Right lobe of liver (tissue), 6 donors: ENCODE measurements around the gene CREM. TPM values are rescaled to one million over a fixed set of nuclear protein-coding genes. Genes with fewer than 3 reads are reported as not detected.
A peak's percentile ranks its signal among the peaks of the same experiment; 100 is the strongest.
"Not testable (repeated sequence)": the region's sequence is repeated elsewhere in the genome, so short reads cannot be mapped to it uniquely, and the experiment has no call there.

Experiments
- ATAC-seq, 4 donors: fragments of 200-7000 bp; cut with Tn5 transposase; one replicate each; pipeline ENCODE4 v1.9.1; 2020; ENCODE audit warnings: mild to moderate bottlenecking in 4 of 4, moderate library complexity in 4 of 4
- DNase-seq, 3 donors: peaks; one replicate each; pipeline ENCODE4 v3.0.0-alpha.2; 2020
- H3K27ac ChIP-seq, 3 donors: fragments of 200-600 bp; one replicate each; pipeline ENCODE4 v1.8.0; 2022
- H3K27me3 ChIP-seq, 2 donors: fragments of 200-600 bp; one replicate each; pipeline ENCODE4 v1.8.0; 2022
- H3K36me3 ChIP-seq, 4 donors: fragments of 200-600 bp; sonication (generic) in 1 of 4; one replicate each; pipeline versions ENCODE4 v1.5.1 to v1.8.0; 2017 to 2022; ENCODE audit warnings: control low read depth in 1 of 4
- H3K4me1 ChIP-seq, 4 donors: fragments of 200-600 bp; sonication (generic) in 1 of 4; one replicate each; pipeline versions ENCODE4 v1.5.1 to v1.8.0; 2017 to 2022; ENCODE audit warnings: control low read depth in 1 of 4
- H3K4me3 ChIP-seq, 3 donors: fragments of 200-600 bp; one replicate each; pipeline ENCODE4 v1.8.0; 2022
- H3K9me3 ChIP-seq, 4 donors: fragments of 200-600 bp; sonication (generic) in 1 of 4; one replicate each; pipeline versions ENCODE4 v1.5.1 to v1.8.0; 2017 to 2022; ENCODE audit warnings: control low read depth in 1 of 4
- CTCF ChIP-seq, 4 donors: fragments of 200-600 bp in 3 of 4; fragments of 450-650 bp in 1 of 4; IDR thresholded peaks; one replicate each; pipeline versions ENCODE4 v1.5.1 to v1.8.0; 2016 to 2022; ENCODE audit warnings: antibody characterized with exemption in 4 of 4, mild to moderate bottlenecking in 2 of 4
- POLR2A ChIP-seq: fragments of 450-650 bp; IDR thresholded peaks from one replicate; pipeline ENCODE4 v1.6.1; 2017; ENCODE audit warnings: antibody characterized with exemption, mild to moderate bottlenecking
- WGBS: methylation state at CpG from one replicate; pipeline ENCODE4 v1.1.6; 2018; ENCODE audit warnings: low coverage, low lambda C conversion rate; ENCODE audit not compliant: insufficient coverage; ENCODE audit errors: missing lambda C conversion rate; 5-methylcytosine and 5-hydroxymethylcytosine counted together
- intact Hi-C, 2 donors: fragments of 100-400 bp; cut with DNase I; formaldehyde crosslinking; loops; one replicate each; pipeline versions ENCODE4 v1.11.2 to v1.14.1; 2022
- long read RNA-seq: library from polyadenylated mRNA; unstranded; transcript quantifications from one replicate; pipeline ENCODE4 v2.0.0, GENCODE V29; 2019
- total RNA-seq, 6 experiments: library from RNA; depleted of rRNA in 2 of 6; stranded (reverse); fragments of >200 nt in 2 of 6; fragmentation: NEBNext Ultra II Directional in 3 of 6; extraction: Animal tissue kit (Norgen Biotek cat#: 25700) in 3 of 6; gene quantifications; one replicate each; pipeline versions ENCODE4 v1.1.0 to v1.2.4, GENCODE V29; 2016 to 2023
- donor health status: DM: no; HTN: yes; CAD: no.
- donor health status: DM: no; HTN: no; CAD: no.
- donor health status: DM: no; HTN: no; CAD: no.
- donor health status: DM: no; HTN: yes; CAD: no.
- donor health status: DM: no; HTN: yes; CAD: no.

Gene CREM
- total RNA-seq = 10 to 100 TPM; 16.3 to 34.1 (median 22.9) TPM
- long read RNA-seq, partial matches to known transcripts = 0 of 15 reads
- long read RNA-seq, other reads (novel, unspliced or antisense) = 8 of 15 reads

GRCh38 chr10:35126530-35127288 lies at the start of gene CREM:
CREM (plus strand) TSS chr10:35126846; CDS start chr10:35137836, 10,990 bp downstream.
- intact Hi-C loops = loop anchor here in 1 of 2 donors (10.0 kb wide), 1 partner anchor 88 kb away; no protein-coding TSS in a partner anchor

GRCh38 chr10:35079265-35079664 lies 47.4 kb upstream of the CREM start:
- WGBS = 87% methylated on average over 3 of the region's 4 CpGs
- Histone ChIP-seq H3K27ac (no peak overlapping the region), H3K9me3 (no peaks in the 10 kb centered on the region), H3K4me3 (no peak overlapping the region), H3K4me1 (no peaks in the 10 kb centered on the region), H3K27me3 (no peaks in the 10 kb centered on the region), H3K36me3 (no peaks in the 10 kb centered on the region)
- intact Hi-C loops = no loop called here
- no peak for DNase-seq
- no peak for ATAC-seq
- TF ChIP-seq CTCF (IDR thresholded peaks at IDR 0.05) (no peak), POLR2A (no peak)

More at GRCh38 chr10:35126530-35127288, at the start of gene CREM:
- DNase-seq (peak; percentile 100), ATAC-seq (peak; percentile 91 to 96 (median 94))
- TF ChIP-seq POLR2A (peak; percentile 100), CTCF (IDR thresholded peaks at IDR 0.05) (peak; percentile 82 to 93 (median 84))
- no peaks in the 10 kb centered on the region for H3K9me3 ChIP-seq
- H3K4me1 ChIP-seq = peaks cover 0 to 31% (median 0%) of the 10 kb centered on the region in 4 donors
- under 1% methylated on average over 19 of the region's 80 CpGs for WGBS
- H3K4me3 ChIP-seq = peak within 1 kb of the TSS; percentile 59 to 67 (median 66)
- H3K36me3 ChIP-seq = no peaks in the 10 kb centered on the region
- H3K27ac ChIP-seq = peak within 1 kb of the TSS; percentile 98 to 100 (median 99)
- H3K27me3 ChIP-seq = no peaks in the 10 kb centered on the region

GRCh38 chr10:35079763-35080162 lies 46.9 kb upstream of the CREM start:
- Histone ChIP-seq H3K36me3 (no peaks in the 10 kb centered on the region), H3K4me3 (no peak overlapping the region), H3K9me3 (no peaks in the 10 kb centered on the region), H3K27ac (no peak overlapping the region), H3K4me1 (no peaks in the 10 kb centered on the region), H3K27me3 (no peaks in the 10 kb centered on the region)
- intact Hi-C loops = no loop called here
- ATAC-seq = peak in 1 of 4 donors; percentile 48
- no peak for TF ChIP-seq POLR2A
- TF ChIP-seq CTCF (IDR thresholded peaks at IDR 0.05) = no peak
- WGBS = 88% methylated on average over 3 of the region's 3 CpGs
- no peak for DNase-seq

GRCh38 chr10:35080261-35080660 lies 46.4 kb upstream of the CREM start:
- H3K27ac ChIP-seq, ATAC-seq, H3K4me3 ChIP-seq, H3K9me3 ChIP-seq, H3K4me1 ChIP-seq, DNase-seq, H3K36me3 ChIP-seq, H3K27me3 ChIP-seq, intact Hi-C loops: not testable (repeated sequence)
- WGBS = 67% methylated on average over 1 of the region's 1 CpG

- Histone ChIP-seq H3K4me1 (peaks cover 0 to 12% (median 3%) of the 10 kb centered on the region in 4 donors), H3K27me3 (no peaks in the 10 kb centered on the region), H3K27ac (no peak overlapping the region), H3K9me3 (no peaks in the 10 kb centered on the region), H3K4me3 (no peak overlapping the region), H3K36me3 (no peaks in the 10 kb centered on the region)
- intact Hi-C loops = no loop called here
- TF ChIP-seq CTCF (IDR thresholded peaks at IDR 0.05) (no peak), POLR2A (no peak)
- ATAC-seq (no peak), DNase-seq (no peak)
- 100% methylated on average over 1 of the region's 1 CpG for WGBS
These were observed 43.4 kb upstream of the CREM start for GRCh38 chr10:35083242-35083641.
